HFF-Myc (cell line): Measurements from ENCODE around the gene GLRA2.
"Not testable (repeated sequence)": the region's sequence is repeated elsewhere in the genome, so short reads cannot be mapped to it uniquely, and the experiment has no call there.

ENCODE experiments used
- DNase-seq: peaks from one replicate; pipeline ENCODE4 v3.0.0-alpha.2; 2011; ENCODE audit warnings: low read depth; ENCODE audit errors: extremely low read depth
- H3K4me3 ChIP-seq: replicated peaks from 2 replicates; pipeline ENCODE4 v1.5.1; 2011; ENCODE audit warnings: low read depth, mild to moderate bottlenecking, control low read depth, low read length
- TF ChIP-seq, protein P1 (sequence below): IDR thresholded peaks from 2 replicates; pipeline ENCODE4 v1.5.1; 2012; ENCODE audit warnings: mild to moderate bottlenecking, low read depth, low read length, control low read depth; ENCODE audit errors: missing control alignments

The GLRA2 gene

DNA sequence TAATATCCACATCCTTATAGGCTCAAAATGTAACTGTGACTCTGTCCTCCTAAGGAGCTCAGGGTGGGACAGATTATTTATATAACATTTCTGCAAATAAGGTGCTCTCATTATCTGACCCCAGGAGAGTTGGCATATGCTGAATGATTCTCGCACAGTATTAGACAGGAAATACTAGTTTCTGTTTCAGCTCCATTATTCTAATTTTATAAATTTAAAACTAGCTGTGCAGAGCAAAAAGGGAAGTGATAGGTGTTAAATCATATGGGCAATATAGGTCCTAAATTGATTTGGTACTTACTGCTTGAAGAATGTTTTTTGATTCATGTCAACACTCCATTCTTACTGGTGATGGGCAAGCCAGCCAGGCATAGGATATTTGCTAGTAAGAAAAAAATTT lies 141.5 kb downstream of the GLRA2 start:
- DNase-seq, result no peak
- TF ChIP-seq, protein P1, sequence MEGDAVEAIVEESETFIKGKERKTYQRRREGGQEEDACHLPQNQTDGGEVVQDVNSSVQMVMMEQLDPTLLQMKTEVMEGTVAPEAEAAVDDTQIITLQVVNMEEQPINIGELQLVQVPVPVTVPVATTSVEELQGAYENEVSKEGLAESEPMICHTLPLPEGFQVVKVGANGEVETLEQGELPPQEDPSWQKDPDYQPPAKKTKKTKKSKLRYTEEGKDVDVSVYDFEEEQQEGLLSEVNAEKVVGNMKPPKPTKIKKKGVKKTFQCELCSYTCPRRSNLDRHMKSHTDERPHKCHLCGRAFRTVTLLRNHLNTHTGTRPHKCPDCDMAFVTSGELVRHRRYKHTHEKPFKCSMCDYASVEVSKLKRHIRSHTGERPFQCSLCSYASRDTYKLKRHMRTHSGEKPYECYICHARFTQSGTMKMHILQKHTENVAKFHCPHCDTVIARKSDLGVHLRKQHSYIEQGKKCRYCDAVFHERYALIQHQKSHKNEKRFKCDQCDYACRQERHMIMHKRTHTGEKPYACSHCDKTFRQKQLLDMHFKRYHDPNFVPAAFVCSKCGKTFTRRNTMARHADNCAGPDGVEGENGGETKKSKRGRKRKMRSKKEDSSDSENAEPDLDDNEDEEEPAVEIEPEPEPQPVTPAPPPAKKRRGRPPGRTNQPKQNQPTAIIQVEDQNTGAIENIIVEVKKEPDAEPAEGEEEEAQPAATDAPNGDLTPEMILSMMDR, result no peak
- no peak overlapping the region for H3K4me3 ChIP-seq

DNA sequence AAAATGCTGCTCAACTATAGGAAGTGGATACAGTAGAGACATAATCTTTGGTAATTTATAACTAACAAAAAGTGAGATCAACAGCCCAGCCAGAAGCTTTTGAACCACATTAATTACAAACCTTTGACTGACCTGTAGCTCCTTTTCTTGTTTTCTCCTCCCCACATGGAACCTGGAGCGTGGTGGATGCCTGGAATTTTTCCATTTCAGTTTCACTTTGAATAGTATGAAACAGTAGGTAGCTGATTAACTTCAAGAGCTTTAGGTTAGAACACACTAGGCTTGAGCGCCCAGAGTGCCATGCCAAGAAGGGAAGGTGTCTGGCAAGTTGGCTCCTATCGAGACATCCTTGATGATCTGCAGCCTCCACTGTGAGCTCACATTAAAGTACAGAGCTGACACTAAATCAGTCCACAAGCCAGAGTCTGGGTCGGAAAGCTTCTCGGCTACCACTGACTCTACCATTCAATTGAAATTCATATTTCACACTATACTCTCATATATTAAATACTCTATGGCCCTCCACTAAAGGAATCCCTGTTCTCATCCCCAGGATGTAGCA lies 143.4 kb downstream of the GLRA2 start:
- no peak for DNase-seq
- H3K4me3 ChIP-seq, result no peak overlapping the region
- TF ChIP-seq, protein P1, result no peak

DNA sequence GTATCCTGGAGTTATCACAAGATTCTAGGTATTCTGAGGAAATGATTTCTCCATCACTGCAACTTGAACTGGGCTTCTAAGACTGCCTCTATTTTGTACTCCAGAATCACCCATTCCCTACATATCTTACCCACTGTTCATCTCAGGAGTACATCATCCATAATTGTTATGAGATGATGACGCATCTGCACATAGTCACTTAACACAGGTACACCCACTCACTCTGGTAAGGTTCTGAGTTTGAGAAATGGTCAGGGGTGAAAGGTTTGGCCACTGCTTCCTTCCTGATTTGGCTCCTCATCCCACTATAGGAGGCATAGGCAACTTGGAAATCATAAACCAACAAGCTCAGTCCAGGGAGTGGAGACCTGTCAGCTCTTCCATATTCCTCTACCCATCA lies 143.9 kb downstream of the GLRA2 start:
- no peak overlapping the region for H3K4me3 ChIP-seq
- TF ChIP-seq, protein P1, result no peak

DNA sequence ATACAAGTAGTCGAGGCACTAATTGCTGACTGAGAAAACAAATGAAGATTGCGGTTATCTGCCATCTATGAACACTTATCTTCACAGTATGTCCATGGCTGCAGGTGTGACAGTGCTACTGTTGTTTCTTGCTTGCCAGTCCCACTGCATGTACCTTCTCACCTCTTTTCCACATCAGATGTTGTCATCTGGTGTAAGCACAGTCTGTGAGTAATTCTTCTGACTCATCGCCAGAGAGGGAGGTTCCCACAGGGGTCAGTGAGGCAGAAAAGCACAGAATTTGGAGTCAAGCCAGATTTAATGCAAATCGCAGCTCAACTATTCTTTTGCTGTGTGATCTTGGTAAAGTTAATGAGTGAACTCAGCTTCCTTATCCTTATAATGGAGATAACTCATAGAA lies 144.4 kb downstream of the GLRA2 start:
- H3K4me3 ChIP-seq, result no peak overlapping the region
- TF ChIP-seq, protein P1, result no peak
- DNase-seq, result peak; percentile 63

More for the DNA sequence above, 143.9 kb downstream of the GLRA2 start:
- no peak for DNase-seq

DNA sequence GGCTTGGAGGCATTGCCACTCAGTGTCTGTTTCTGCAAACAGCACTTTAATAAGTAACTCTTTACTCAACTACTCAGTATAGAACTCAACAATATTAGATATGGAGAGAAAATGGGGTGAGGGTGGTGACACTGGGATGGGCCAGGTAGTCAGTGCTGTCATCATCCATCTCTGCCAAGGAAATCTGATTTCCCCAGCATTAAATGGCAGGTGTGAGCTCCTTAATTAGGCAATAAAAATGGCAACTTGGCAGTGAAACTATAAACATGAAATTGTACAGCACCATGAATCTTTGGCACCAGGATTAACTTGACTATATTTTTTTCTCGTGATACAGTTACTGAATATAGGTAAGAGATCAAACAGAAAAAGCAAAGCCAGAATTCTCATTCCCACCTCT lies 146.2 kb downstream of the GLRA2 start:
- no peak for DNase-seq
- TF ChIP-seq, protein P1, result no peak
- H3K4me3 ChIP-seq, result no peak overlapping the region

DNA sequence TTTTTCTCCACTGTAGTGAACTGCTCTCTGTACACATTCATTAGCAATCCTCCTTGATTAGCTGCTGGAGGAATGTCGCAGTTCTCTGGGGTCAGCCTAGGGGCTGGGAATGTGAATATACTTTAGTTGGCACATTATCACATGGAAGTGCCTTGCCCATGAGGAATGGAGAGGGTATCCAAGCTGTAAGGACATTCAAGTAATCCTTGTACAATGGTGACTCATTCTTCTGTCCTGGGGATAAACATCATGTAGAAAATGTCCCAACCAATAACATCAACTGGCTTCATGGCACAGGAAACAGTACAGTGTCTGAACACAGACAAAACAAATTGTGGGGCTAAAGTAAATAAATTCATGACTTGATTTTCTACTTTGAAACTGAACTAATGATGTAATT lies 147.1 kb downstream of the GLRA2 start:
- no peak overlapping the region for H3K4me3 ChIP-seq
- no peak for DNase-seq
- TF ChIP-seq, protein P1, result no peak

DNA sequence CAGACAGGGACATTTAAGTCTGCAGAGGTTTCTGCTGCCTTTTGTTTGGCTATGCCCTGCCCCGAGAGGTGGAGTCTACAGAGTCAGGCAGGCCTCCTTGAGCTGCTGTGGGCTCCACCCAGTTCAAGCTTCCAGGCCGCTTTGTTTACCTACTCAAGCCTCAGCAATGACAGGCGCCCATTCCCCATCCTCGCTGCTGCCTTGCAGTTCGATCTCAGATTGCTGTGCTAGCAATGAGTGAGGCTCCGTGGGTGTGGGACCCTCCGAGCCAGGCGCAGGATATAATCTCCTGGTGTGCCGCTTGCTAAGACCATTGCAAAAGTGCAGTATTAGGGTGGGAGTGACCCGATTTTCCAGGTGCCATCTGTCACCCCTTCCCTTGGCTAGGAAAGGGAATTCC lies 159.0 kb downstream of the GLRA2 start:
- DNase-seq, H3K4me3 ChIP-seq: not testable (repeated sequence)
